Activated CD4-positive, CD25-positive, alpha-beta regulatory T cell treated with anti-CD3 and anti-CD28 coated beads, Interleukin-2, amount 50 U/mL, for 16 hours (primary cell): ENCODE data around the gene RNGTT.
"Not testable (repeated sequence)": the region's sequence is repeated elsewhere in the genome, so short reads cannot be mapped to it uniquely, and the experiment has no call there.

Source experiments
- DNase-seq: peaks from one replicate; pipeline ENCODE4 v3.0.0-alpha.2; 2020; ENCODE audit warnings: low read depth, low spot score

The RNGTT gene

DNA sequence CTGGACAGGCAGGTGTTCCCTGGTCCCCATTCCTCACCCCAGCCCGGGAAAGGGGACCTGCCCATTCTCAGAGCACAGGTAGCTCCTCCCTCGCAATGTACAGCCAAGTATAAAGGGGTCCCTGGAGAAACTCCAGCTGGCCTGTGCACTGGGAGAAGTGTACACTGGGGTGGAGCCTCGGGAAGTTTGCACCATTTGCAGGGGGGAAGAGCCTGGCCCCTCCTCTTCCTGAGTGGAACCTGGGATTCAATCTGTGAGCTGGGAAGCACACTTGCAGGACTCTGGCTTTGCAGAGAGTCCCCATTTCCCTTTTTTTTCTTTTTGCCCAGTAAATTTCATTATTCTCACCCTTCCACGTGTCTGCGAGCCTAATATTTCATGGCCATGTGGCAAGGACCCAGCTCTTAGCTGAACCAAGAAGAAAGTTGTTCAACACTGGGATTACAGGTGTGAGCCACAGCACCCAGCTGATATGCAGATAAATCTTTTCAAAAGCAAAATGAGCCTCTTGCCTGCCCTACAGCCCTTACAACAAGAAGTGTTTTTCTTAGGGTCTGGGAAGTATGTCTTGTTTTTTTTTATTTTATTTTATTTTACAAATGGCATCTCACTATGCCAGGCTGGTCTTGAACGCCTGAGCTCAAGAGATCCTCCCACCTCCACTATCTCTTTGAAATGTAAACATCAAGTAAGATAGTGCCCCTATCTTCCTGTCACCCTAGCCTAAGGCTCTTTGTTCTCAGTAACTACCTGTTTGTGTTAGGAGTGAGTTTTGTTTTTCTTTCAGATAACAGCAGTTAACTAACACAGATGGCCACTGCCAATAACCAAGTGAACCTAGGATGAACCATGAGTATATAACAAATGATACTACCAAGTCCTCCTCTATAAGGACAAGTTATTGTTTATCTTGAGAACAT, 9.3 kb upstream of the RNGTT start:
- no peak for DNase-seq

GRCh38 chr6:88970301-88970700, 6.9 kb upstream of the RNGTT start:
- no peak for DNase-seq

DNA sequence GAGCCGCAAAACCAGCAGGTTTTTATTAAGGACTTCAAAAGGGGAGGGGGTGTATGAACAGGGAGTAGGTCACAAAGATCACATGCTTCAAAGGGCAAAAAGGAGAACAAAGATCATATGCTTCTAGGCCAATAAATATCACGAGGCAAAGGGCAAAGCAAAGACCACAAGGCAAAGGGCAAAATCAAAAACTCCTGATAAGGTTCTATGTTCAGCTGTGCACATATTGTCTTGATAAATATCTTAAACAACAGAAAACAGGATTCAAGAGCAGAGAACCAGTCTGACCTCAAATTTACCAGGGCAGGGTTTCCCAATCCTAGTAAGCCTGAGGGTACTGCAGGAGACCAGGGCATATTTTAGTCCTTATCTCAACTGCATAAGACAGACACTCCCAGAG, 5.8 kb upstream of the RNGTT start:
- DNase-seq, result not testable (repeated sequence)

DNA sequence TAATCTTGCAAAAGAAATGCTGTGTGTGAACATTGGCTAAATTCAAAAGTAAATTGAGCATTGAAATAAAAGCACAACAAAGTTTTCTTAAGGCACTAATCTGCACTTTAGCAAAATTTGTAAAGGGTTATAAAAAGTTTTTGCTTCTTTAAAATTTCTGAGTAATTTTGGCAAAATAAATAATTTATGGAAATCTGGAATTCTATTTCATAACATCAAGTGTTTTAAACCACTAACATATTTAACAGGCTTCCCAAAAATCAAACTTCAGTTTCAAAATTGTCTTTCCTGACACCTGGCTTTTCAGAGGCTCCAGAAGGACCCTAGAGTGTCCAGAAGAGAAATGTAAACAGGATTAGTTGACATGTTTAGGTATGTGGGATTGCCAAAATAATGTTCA, 4.5 kb upstream of the RNGTT start:
- no peak for DNase-seq

GRCh38 chr6:88965691-88966090, 2.3 kb upstream of the RNGTT start:
- no peak for DNase-seq

- DNase-seq, result no peak
Measured at GRCh38 chr6:88964509-88964908, 1.1 kb upstream of the RNGTT start.

- DNase-seq, result no peak
Measured at GRCh38 chr6:88958842-88959241, 4.6 kb downstream of the RNGTT start.

DNA sequence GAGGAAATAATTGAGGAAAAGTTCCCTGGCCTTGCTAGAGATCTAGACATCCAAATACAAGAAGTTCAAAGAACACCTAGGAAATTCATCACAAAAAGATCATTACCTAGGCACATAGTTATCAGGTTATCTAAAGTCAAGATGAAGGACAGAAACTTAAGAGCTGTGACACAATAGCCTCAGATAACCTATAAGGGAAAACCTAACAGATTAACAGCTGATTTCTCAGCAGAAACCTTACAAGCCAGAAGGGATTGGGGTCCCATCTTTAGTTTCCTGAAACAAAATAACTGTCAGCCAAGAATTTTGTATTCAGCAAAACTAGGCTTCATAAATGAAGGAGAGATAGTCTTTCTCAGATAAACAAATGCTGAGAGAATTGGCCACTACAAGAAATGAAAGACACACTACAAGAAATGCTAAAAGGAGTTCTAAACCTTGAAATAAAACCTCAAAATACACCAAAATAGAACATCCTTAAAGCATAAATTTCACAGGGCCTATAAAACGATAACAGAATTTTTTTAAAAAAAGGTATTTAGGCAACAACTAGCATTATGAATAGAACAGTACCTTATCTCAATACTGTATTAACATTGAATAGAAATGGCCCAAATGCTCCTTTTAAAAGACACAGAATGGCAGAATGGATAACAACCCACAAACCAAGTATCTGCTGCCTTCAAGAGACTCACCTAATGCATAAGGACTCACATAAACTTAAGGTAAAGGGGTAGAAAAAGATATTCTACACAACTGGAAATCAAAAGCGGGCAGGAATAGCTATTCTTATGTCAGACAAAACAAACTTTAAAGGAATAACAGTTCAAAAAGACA, 9.7 kb downstream of the RNGTT start:
- DNase-seq, result no peak

GRCh38 chr6:88952065-88952704, 11.2 kb downstream of the RNGTT start:
- DNase-seq, result no peak

GRCh38 chr6:88945415-88946008, 17.9 kb downstream of the RNGTT start:
- DNase-seq, result no peak

- DNase-seq, result no peak
Measured at GRCh38 chr6:88933521-88933920, 29.9 kb downstream of the RNGTT start.

GRCh38 chr6:88932019-88932418, 31.4 kb downstream of the RNGTT start:
- not testable (repeated sequence) for DNase-seq

GRCh38 chr6:88922775-88923548, 40.5 kb downstream of the RNGTT start:
- no peak for DNase-seq

DNA sequence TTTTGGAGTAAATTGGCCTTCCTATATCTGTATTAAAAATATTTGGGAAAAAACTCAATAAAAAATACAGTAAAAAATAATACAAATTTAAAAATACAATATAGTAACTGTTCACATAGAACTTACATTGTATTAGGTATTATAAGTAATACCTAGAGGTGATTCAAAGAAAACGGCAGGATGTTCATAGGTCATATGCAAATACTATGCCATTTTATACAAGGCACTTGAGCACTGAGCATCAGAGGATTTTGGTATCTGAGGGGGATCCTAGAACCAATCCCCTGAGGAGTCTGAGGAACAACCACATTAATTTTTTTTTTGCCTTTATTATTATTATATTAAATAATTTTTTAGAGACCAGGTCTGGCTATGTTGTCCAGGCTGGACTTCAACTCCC, 41.7 kb downstream of the RNGTT start:
- no peak for DNase-seq

GRCh38 chr6:88920774-88921733, 42.4 kb downstream of the RNGTT start:
- DNase-seq, result no peak

GRCh38 chr6:88920088-88920487, 43.3 kb downstream of the RNGTT start:
- DNase-seq, result no peak

DNA sequence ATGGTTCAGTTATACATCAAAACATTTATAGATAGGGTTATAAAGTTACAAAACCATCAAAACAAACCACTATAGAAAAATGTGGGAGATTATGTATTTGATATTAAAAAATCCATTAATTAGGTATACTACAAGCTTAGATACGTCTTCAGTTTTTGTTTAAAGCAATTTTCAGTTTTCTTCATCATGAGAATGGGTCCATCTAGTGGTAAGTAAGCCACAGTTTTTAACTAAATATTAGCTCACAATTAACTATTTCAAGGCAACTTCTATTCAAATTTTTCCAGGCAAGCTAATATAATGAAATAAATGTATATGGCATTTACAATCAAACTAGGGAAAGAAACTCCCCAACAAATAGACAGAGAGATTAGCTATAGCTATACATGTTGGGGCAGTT, 44.4 kb downstream of the RNGTT start:
- DNase-seq, result no peak

- DNase-seq, result no peak
Measured at GRCh38 chr6:88916615-88917208, 46.7 kb downstream of the RNGTT start.

DNA sequence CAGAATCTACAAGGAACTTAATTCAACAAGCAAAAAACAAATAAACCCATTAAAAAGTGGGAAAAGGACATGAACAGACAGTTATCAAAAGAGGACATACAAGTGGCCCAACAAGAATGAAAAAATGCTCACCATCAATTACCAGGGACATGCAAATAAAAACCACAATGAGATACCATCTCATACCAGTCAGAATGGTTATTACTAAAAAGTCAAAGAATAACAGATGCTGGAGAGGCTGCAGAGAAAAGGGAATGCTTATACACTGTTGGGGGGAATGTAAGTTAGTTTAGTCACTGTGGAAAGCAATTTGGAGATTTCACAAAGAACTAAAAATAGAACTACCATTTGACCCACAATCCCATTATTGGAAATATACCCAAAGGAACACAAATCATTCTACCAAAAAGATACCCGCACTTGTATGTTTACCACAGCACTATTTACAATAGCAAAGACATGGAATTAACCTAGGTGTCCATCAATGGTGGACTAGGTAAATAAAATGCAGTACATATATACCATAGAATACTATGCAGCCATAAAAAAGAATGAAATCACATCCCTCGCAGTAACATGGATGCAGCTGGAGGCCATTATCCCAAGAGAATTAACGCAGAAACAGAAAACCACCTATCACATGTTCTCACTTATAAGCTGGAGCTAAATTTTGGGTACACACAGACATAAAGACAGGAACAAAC, 48.4 kb downstream of the RNGTT start:
- no peak for DNase-seq
